Stimulated activated CD8-positive, alpha-beta memory T cell treated with anti-CD3 and anti-CD28 coated beads, Interleukin-7, amount 100 ng/mL, for 48 hours (primary cell): ENCODE data around the gene RGMB.
A peak's percentile ranks its signal among the peaks of the same experiment; 100 is the strongest.
"Not testable (repeated sequence)": the region's sequence is repeated elsewhere in the genome, so short reads cannot be mapped to it uniquely, and the experiment has no call there.

Experiments used
- DNase-seq, 2 donors: peaks; one replicate each; pipeline ENCODE4 v3.0.0-alpha.2; 2020; ENCODE audit warnings: low read depth in 1 of 2; ENCODE audit errors: extremely low read depth in 1 of 2

Gene RGMB

DNA sequence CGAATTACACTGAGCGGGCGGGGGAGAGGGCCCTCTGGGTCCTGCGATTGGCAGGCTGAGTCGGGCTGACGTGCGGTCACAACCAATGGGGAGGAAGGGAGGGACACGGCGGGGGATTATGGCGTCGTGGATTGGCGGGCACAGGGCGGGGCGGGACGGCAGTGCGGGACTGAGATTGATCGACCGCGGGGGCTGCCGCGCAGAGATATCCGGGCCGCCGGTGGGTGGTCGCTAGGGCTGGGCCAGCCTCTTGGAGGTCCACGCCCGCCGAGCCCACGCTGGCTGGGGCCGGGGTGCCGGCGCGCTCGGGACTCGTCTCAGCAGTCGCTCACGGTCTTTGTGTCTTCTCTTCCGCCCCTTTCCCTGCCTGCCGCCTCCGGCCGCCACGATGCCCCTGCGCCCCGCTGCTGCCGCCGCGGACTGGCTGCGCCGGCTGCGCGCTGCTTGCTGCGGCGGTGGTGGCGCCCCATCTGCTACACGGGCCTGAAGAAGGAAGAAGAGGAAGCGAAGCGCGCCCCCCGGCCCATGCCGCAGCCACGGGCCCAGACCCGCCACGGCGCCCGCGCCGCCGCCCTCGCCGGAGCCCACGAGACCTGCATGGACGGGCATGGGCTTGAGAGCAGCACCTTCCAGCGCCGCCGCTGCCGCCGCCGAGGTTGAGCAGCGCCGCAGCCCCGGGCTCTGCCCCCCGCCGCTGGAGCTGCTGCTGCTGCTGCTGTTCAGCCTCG, at the start of gene RGMB:
TSS of gene RGMB (plus strand) at position 200 of the 728 bp plus-strand sequence. CDS start at position 608, 408 bp downstream.
- DNase-seq: peak; percentile 69 to 89

GRCh38 chr5:98726258-98726657, 47.2 kb upstream of the RGMB start:
- no peak for DNase-seq

DNA sequence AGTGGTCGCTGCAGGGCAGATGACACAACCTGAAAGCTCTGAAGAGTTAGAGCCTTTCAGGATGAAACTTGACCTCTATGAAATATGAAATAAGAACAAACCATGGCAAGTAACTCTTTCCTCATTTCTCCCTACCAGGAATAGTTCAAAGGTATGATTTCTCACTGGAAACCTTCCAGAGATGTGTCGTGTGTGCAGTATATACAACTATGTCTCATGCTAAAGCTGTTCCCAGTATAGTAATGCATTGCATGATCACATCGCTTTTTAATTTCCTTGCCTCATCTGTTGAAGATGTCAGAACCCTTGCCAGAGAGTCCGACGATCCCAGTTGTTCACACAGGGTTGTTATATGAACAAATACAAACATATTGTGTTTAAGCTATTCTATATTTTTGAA, 45.8 kb upstream of the RGMB start:
- no peak for DNase-seq

GRCh38 chr5:98734646-98735045, 38.8 kb upstream of the RGMB start:
- no peak for DNase-seq

DNA sequence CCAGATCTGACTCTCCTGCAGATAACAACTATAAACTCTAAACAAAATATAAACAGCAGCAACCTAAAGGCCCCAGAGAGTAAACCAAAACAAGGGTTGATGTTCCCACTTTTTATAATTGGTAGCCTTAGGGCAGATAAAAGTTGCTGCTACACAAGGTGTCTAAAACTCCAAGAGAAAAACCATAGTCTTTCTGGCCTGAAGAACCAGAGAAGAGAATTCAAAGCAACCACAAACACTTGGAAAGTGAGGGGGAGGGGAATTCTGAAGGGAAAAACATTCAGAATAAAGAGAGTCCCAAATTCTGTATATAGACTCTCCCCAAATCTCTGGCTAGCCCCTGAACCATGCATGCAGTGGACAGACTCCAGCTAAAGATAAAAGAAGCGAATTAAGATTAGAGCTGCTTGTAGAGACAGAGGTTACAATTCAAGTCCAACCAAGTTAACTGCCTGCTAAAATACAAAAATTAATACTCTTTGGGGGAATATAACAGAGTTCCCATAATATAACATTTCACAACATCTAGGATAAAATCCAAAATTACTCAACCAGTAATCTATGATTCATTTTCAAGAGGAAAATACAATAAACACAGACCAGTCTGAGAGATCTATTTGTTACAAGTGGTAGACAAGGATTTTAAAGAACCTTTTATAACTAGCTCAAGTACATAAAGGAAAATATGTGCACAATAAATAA, 37.5 kb upstream of the RGMB start:
- no peak for DNase-seq

GRCh38 chr5:98736753-98737152, 36.7 kb upstream of the RGMB start:
- no peak for DNase-seq

DNA sequence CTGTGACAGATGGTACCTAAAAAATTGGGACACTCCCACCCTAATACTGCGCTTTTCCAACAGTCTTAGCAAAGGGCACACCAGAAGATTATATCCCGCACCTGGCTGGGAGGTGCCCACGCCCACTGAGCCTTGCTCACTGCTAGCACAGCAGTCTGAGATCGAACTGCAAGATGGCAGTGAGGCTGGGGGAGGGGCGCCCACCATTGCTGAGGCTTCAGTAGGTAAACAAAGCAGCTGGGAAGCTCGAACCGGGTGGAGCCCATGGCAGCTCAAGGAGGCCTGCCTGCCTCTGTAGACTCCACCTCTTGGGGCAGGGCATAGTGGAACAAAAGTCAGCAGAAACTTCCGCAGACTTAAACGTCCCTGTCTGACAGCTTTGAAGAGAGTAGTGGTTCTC, 36.0 kb upstream of the RGMB start:
- not testable (repeated sequence) for DNase-seq

- not testable (repeated sequence) for DNase-seq
These were observed 34.8 kb upstream of the RGMB start for GRCh38 chr5:98738481-98739149.

DNA sequence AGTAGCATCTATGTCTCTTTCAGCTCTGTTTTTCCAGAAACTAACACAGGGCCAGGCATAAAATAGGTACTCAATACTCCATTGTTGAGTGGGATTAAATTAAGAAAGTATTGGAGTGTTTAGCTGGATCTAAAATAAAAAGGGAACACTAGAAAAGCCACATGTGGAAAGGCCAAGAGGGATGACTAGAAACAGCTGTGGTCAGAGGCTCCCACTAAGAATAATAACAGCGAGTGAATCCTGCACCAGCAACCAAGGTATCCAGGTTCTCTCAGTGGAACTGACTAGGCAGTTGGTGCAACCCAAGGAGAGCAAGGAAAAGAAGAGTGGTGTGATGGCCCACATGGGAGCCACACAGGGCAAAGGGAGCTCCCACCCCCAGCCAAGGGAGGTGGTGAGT, 31.5 kb upstream of the RGMB start:
- DNase-seq: no peak

GRCh38 chr5:98742396-98743073, 30.9 kb upstream of the RGMB start:
- no peak for DNase-seq

GRCh38 chr5:98748259-98748658, 25.2 kb upstream of the RGMB start:
- DNase-seq: not testable (repeated sequence)

- no peak for DNase-seq
These were observed 24.4 kb upstream of the RGMB start for GRCh38 chr5:98749046-98749445.

DNA sequence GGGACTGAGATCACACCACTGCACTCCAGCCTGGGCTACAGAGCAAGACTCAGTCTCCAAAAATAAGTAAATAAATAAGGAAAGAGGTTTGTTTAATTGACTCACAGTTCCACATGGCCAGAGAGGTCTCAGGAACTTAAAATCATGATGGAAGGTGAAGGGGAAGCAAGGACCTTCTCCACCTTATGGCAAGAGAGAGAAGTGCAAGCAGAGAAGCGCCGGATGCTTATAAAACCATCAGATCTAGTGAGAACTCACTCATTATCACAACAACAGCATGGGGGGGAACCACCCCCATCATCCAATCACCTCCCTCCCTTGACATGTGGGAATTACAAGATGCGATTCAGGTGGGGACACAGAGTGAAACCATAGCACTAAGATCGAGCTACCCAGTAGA, 22.8 kb upstream of the RGMB start:
- no peak for DNase-seq

GRCh38 chr5:98752331-98752730, 21.1 kb upstream of the RGMB start:
- DNase-seq: not testable (repeated sequence)

GRCh38 chr5:98752801-98753200, 20.7 kb upstream of the RGMB start:
- not testable (repeated sequence) for DNase-seq

- no peak for DNase-seq
These were observed 20.0 kb upstream of the RGMB start for GRCh38 chr5:98753507-98753906.

GRCh38 chr5:98755406-98755805, 18.1 kb upstream of the RGMB start:
- DNase-seq: no peak

DNA sequence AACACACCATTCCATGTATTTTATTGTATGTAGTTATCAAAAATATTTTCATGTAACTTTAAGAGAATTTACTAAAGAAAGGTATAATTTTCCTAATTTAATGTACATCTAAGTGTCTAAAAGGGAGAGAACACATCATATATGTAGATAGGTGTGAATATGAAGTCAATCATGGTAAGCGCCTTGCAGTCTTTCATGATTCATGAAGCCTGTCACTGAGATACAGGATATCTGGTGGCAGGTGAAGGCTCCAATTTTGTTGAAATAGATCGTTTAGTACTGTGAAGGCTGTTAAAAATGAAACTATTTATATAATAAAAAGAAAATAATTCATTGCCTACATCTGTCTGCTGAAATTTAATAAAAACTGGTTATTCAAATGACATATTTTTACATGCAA, 15.5 kb upstream of the RGMB start:
- DNase-seq: no peak

DNA sequence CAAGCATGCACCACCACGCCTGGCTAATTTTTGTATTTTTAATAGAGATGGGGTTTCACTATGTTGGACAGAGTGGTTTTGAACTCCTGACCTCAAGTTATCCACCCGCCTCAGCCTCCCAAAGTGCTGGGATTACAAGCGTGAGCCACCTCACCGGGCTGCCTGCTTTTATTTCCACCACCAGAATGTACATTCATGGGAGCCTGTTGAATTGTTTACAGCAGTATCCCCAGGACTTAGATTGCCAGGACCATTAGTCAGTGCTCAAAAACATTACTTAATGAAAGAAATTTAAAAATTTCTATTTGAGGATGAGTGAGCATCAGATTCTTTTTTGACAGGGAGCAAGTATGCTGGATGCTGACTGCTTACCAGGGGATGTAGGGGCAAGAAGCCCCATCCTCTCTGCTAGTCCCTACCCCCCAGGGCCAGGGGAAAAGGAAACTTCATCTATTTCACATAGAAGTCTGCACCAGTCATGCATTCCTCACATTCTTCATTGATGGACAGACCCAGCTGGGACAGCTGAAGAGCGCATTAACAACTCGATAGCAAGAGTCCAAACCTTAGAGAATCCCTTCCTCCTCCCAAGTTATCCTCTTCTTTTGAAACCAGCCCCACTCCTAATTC, 10.3 kb upstream of the RGMB start:
- DNase-seq: no peak

GRCh38 chr5:98765815-98766214, 7.6 kb upstream of the RGMB start:
- DNase-seq: no peak

GRCh38 chr5:98767581-98767980, 5.9 kb upstream of the RGMB start:
- DNase-seq: no peak
